CD14-positive monocyte (primary cell): Measurements from ENCODE around the gene HEBP1. TPM values are rescaled to one million over a fixed set of nuclear protein-coding genes. Genes with fewer than 3 reads are reported as not detected.
A peak's percentile ranks its signal among the peaks of the same experiment; 100 is the strongest.

Experiments
- DNase-seq, 3 donors: peaks; one replicate each; pipeline ENCODE4 v3.0.0-alpha.2; 2011 to 2022
- H2AFZ ChIP-seq: 2 replicates; pipeline ENCODE4 v1.6.0; 2012; ENCODE audit warnings: mild to moderate bottlenecking, low read depth, low read length, inconsistent platforms; ENCODE audit not compliant: insufficient read depth, poor library complexity, severe bottlenecking
- H3K27ac ChIP-seq, 2 donors: 1 replicate in 1 of 2; 2 replicates in 1 of 2; pipeline ENCODE4 v1.5.1; 2012 to 2013; ENCODE audit warnings: low read length in 2 of 2, control low read depth in 1 of 2, inconsistent platforms in 1 of 2, low read depth in 1 of 2, mild to moderate bottlenecking in 1 of 2
- H3K27me3 ChIP-seq, 2 donors: one replicate each; pipeline versions ENCODE4 v1.6.0 to v1.6.1; 2011 to 2013; ENCODE audit warnings: low read length in 2 of 2; ENCODE audit not compliant: control insufficient read depth in 2 of 2, insufficient read depth in 2 of 2
- H3K36me3 ChIP-seq, 2 donors: replicated peaks in 1 of 2; 1 replicate in 1 of 2; 2 replicates in 1 of 2; pipeline versions ENCODE4 v1.5.1 to v1.6.1; 2012 to 2013; ENCODE audit warnings: low read length in 2 of 2, control low read depth in 1 of 2, inconsistent platforms in 1 of 2, mild to moderate bottlenecking in 1 of 2; ENCODE audit not compliant: insufficient read depth in 2 of 2, control insufficient read depth in 1 of 2
- H3K4me1 ChIP-seq, 2 donors: 1 replicate in 1 of 2; 2 replicates in 1 of 2; pipeline versions ENCODE4 v1.5.1 to v1.6.1; 2012 to 2013; ENCODE audit warnings: low read length in 2 of 2, control low read depth in 1 of 2, inconsistent platforms in 1 of 2, mild to moderate bottlenecking in 1 of 2, moderate library complexity in 1 of 2; ENCODE audit not compliant: insufficient read depth in 2 of 2, control insufficient read depth in 1 of 2
- H3K4me2 ChIP-seq: replicated peaks from 2 replicates; pipeline ENCODE3; 2012; ENCODE audit warnings: low read length, moderate library complexity, mild to moderate bottlenecking; ENCODE audit not compliant: poor library complexity, severe bottlenecking; ENCODE audit errors: extremely low read depth
- H3K4me3 ChIP-seq, 3 experiments: fragments of 200-600 bp in 1 of 3; sonication (generic) in 1 of 3; replicated peaks in 1 of 3; 1 replicate in 2 of 3; 2 replicates in 1 of 3; pipeline ENCODE4 v1.5.1; 2011 to 2013; ENCODE audit warnings: low read length in 3 of 3, mild to moderate bottlenecking in 3 of 3, control low read depth in 2 of 3, low read depth in 2 of 3, inconsistent platforms in 1 of 3, moderate library complexity in 1 of 3
- H3K79me2 ChIP-seq: 2 replicates; pipeline ENCODE4 v1.6.0; 2012; ENCODE audit warnings: mild to moderate bottlenecking, control low read depth, inconsistent platforms, low read length, moderate library complexity; ENCODE audit not compliant: insufficient read depth
- H3K9ac ChIP-seq: 2 replicates; pipeline ENCODE4 v1.6.0; 2017; ENCODE audit warnings: low read length, mild to moderate bottlenecking; ENCODE audit not compliant: insufficient read depth, poor library complexity, severe bottlenecking
- H3K9me3 ChIP-seq, 2 donors: replicated peaks in 1 of 2; 1 replicate in 1 of 2; 2 replicates in 1 of 2; pipeline versions ENCODE4 v1.5.1 to v1.6.1; 2012 to 2013; ENCODE audit warnings: low read length in 2 of 2, control low read depth in 1 of 2; ENCODE audit not compliant: control insufficient read depth in 1 of 2, insufficient read depth in 1 of 2
- H4K20me1 ChIP-seq: 2 replicates; pipeline ENCODE4 v1.6.0; 2012; ENCODE audit warnings: mild to moderate bottlenecking, low read length, control low read depth, moderate library complexity; ENCODE audit not compliant: insufficient read depth
- H3K27ac Mint-ChIP-seq, 7 donors: one replicate each; pipeline ENCODE4 v1.8.0; 2020; ENCODE audit warnings: mild to moderate bottlenecking in 7 of 7, mixed read lengths in 7 of 7, moderate library complexity in 6 of 7, inconsistent platforms in 2 of 7
- H3K27me3 Mint-ChIP-seq, 3 donors: one replicate each; pipeline ENCODE4 v1.8.0; 2021 to 2022; ENCODE audit warnings: low read depth in 3 of 3, mild to moderate bottlenecking in 3 of 3, mixed read lengths in 3 of 3, moderate library complexity in 3 of 3, inconsistent platforms in 1 of 3
- H3K36me3 Mint-ChIP-seq, 2 donors: one replicate each; pipeline ENCODE4 v1.8.0; 2020; ENCODE audit warnings: mixed read lengths in 2 of 2, inconsistent platforms in 1 of 2, mild to moderate bottlenecking in 1 of 2
- H3K4me1 Mint-ChIP-seq: one replicate; pipeline ENCODE4 v1.8.0; 2020; ENCODE audit warnings: mild to moderate bottlenecking, mixed read lengths
- H3K4me3 Mint-ChIP-seq, 2 donors: one replicate each; pipeline ENCODE4 v1.8.0; 2020; ENCODE audit warnings: mild to moderate bottlenecking in 2 of 2, mixed read lengths in 2 of 2, moderate library complexity in 1 of 2
- H3K9me3 Mint-ChIP-seq, 7 donors: one replicate each; pipeline ENCODE4 v1.8.0; 2020 to 2022; ENCODE audit warnings: mixed read lengths in 7 of 7, mild to moderate bottlenecking in 6 of 7, moderate library complexity in 6 of 7, inconsistent platforms in 2 of 7
- CTCF ChIP-seq: fragments of 200-600 bp; IDR thresholded peaks from one replicate; pipeline ENCODE4 v1.8.0; 2022; ENCODE audit warnings: antibody characterized with exemption, mild to moderate bottlenecking
- WGBS: methylation state at CpG from one replicate; pipeline ENCODE4 v1.1.5; 2013; ENCODE audit warnings: missing lambda C conversion rate; ENCODE audit not compliant: insufficient coverage; 5-methylcytosine and 5-hydroxymethylcytosine counted together
- intact Hi-C, 2 donors: fragments of 100-400 bp; cut with micrococcal nuclease; formaldehyde crosslinking; loops; one replicate each; pipeline versions ENCODE4 v1.15.0 to v1.15.1; 2023
- polyA plus RNA-seq, 3 donors: library from polyadenylated mRNA; depleted of rRNA in 1 of 3; unstranded in 2 of 3; stranded (reverse) in 1 of 3; fragments of 300-500 nt in 2 of 3; fragments of >200 nt in 1 of 3; fragmentation: Illumina TruSeq in 2 of 3; gene quantifications; 1 replicate in 2 of 3; 2 replicates in 1 of 3; pipeline ENCODE4 v1.2.3, GENCODE V29; 2012 to 2021

HEBP1 gene
- polyA plus RNA-seq, 3 donors = 33.4 to 89.3 (median 71.3) TPM

DNA sequence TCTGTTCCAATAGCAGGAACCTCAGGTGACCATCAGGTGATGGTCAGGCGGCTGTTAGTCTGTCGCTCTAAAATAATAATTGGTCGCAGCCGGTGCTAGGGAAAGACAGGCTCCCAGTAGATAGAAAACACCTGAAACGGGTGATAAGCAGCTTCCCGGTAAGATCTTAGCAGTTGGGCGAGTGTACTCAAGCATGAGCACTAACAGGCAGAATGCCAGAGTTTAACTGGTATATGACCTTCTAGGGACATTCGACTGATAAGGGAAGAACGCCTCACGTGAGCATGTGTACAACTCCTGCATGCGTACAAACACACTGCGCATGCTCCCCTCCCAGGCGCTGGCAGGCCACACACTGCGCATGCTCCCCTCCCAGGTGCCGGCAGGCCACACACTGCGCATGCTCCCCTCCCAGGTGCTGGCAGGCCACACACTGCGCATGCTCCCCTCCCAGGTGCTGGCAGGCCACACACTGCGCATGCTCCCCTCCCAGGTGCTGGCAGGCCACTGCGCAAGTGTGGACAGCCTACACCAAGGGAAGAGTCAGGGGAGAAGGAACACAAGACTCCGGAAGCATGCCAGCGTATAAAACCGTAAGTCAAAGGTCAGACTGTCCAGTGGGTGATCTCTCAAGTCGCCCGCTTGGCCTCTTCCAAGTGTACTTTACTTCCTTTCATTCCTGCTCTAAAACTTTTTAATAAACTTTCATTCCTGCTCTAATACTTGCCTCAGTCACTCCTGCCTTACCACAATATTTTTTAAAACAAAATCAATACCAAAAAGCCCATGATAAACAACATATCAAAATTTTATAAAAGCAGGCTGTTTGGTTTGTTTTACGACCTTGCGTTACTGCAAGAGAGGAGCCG, 72.6 kb downstream of the HEBP1 start:
- Histone ChIP-seq H3K9ac (no peak overlapping the region), H3K27me3 (no peaks in the 10 kb centered on the region), H3K9me3 (no peaks in the 10 kb centered on the region), H3K4me2 (peak overlapping the region; percentile 29), H4K20me1 (no peaks in the 10 kb centered on the region), H2AFZ (no peak overlapping the region), H3K79me2 (no peaks in the 10 kb centered on the region), H3K4me3 (peak overlapping the region in 1 of 3 experiments; percentile 28), H3K4me1 (no peaks in the 10 kb centered on the region), H3K27ac (no peak overlapping the region), H3K36me3 (no peaks in the 10 kb centered on the region)
- peaks cover 1 to 4% (median 2%) of the 10 kb centered on the region in 3 donors for H3K27me3 Mint-ChIP-seq
- no peak for TF ChIP-seq CTCF
- H3K36me3 Mint-ChIP-seq = peaks cover 0 to 2% of the 10 kb centered on the region in 2 donors
- H3K4me1 Mint-ChIP-seq = no peaks in the 10 kb centered on the region
- peak overlapping the region; percentile 26 to 60 for H3K4me3 Mint-ChIP-seq
- H3K9me3 Mint-ChIP-seq = peaks cover 0 to 8% (median 0%) of the 10 kb centered on the region in 7 donors
- H3K27ac Mint-ChIP-seq = peak overlapping the region in 3 of 7 donors; percentile 66 to 87 (median 79)
- peak in 2 of 3 donors; percentile 57 to 60 for DNase-seq
- WGBS = 91% methylated on average over 20 of the region's 27 CpGs
- intact Hi-C loops = no loop called here

DNA sequence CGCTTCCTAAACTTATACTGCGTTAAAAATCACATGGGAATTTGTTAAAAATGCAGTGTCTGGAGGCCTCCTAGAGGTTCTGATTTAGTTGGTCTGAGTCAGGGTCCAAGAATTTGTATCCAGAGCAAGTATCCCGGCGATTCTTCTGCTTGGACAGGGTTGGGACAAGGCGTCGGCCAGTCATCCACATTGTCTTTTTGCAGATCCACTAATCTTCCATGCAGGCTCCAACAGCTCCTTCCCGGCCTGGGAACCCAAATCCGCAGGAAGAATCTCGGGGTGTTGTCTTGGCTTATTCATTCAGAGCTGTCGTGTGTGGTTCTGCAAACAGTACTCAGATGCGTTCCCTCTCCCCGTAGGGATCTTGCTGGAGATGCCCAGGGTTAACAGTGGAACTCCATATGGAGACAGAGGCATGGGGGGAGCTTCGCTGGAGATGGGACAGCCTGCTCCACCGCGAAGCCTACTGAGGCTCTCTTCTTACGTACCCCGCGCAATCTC, 73.4 kb downstream of the HEBP1 start:
- peaks cover 0 to 8% (median 0%) of the 10 kb centered on the region in 7 donors for H3K9me3 Mint-ChIP-seq
- H3K4me1 ChIP-seq = no peaks in the 10 kb centered on the region
- no peaks in the 10 kb centered on the region for H3K36me3 ChIP-seq
- H3K79me2 ChIP-seq = no peaks in the 10 kb centered on the region
- no peak overlapping the region for H3K4me3 Mint-ChIP-seq
- H4K20me1 ChIP-seq = no peaks in the 10 kb centered on the region
- TF ChIP-seq CTCF = no peak
- H3K27me3 ChIP-seq = no peaks in the 10 kb centered on the region
- peaks cover 0 to 2% (median 2%) of the 10 kb centered on the region in 3 donors for H3K27me3 Mint-ChIP-seq
- no peak overlapping the region for H2AFZ ChIP-seq
- H3K4me2 ChIP-seq = no peak overlapping the region
- no peaks in the 10 kb centered on the region for H3K9me3 ChIP-seq
- no peak overlapping the region for H3K27ac ChIP-seq
- no peak for DNase-seq
- peaks cover 0 to 2% of the 10 kb centered on the region in 2 donors for H3K36me3 Mint-ChIP-seq
- H3K9ac ChIP-seq = no peak overlapping the region
- intact Hi-C loops = no loop called here
- H3K4me3 ChIP-seq = no peak overlapping the region
- no peak overlapping the region for H3K27ac Mint-ChIP-seq
- 97% methylated on average over 8 of the region's 18 CpGs for WGBS
- no peaks in the 10 kb centered on the region for H3K4me1 Mint-ChIP-seq
